Small intestine (tissue), 7 donors: ENCODE data around the gene DNAJC3. TPM values are rescaled to one million over a fixed set of nuclear protein-coding genes. Genes with fewer than 3 reads are reported as not detected.
"Not testable (repeated sequence)": the region's sequence is repeated elsewhere in the genome, so short reads cannot be mapped to it uniquely, and the experiment has no call there.

Source experiments
- DNase-seq, 2 donors: peaks; one replicate each; pipeline versions ENCODE4 v3.0.0 to v3.0.0-alpha.2; 2013
- FAIRE-seq: peaks from 2 replicates; lab custom pipeline; 2012; peaks lifted over from hg19 to GRCh38; lab: Jason Lieb, UNC
- H3K27ac ChIP-seq, 3 donors: one replicate each; pipeline ENCODE4 v1.5.1; 2013; ENCODE audit warnings: low read length in 2 of 3, mild to moderate bottlenecking in 2 of 3, control low read depth in 1 of 3, inconsistent platforms in 1 of 3, low read depth in 1 of 3, moderate library complexity in 1 of 3
- H3K27me3 ChIP-seq, 3 donors: one replicate each; pipeline ENCODE4 v1.6.1; 2013; ENCODE audit warnings: low read length in 3 of 3, inconsistent platforms in 1 of 3; ENCODE audit not compliant: control insufficient read depth in 3 of 3, insufficient read depth in 3 of 3
- H3K36me3 ChIP-seq, 3 donors: one replicate each; pipeline ENCODE4 v1.6.1; 2013; ENCODE audit warnings: low read length in 3 of 3, inconsistent platforms in 1 of 3, low read depth in 1 of 3, mild to moderate bottlenecking in 1 of 3, moderate library complexity in 1 of 3; ENCODE audit not compliant: control insufficient read depth in 3 of 3, insufficient read depth in 2 of 3
- H3K4me1 ChIP-seq, 3 donors: one replicate each; pipeline ENCODE4 v1.6.1; 2013; ENCODE audit warnings: low read length in 2 of 3, inconsistent platforms in 1 of 3, low read depth in 1 of 3, mild to moderate bottlenecking in 1 of 3, moderate library complexity in 1 of 3; ENCODE audit not compliant: control insufficient read depth in 3 of 3, insufficient read depth in 2 of 3
- H3K4me3 ChIP-seq, 3 donors: one replicate each; pipeline ENCODE4 v1.5.1; 2013; ENCODE audit warnings: low read length in 3 of 3, control low read depth in 1 of 3, inconsistent platforms in 1 of 3, low read depth in 1 of 3, mild to moderate bottlenecking in 1 of 3, moderate library complexity in 1 of 3
- H3K9me3 ChIP-seq, 2 donors: one replicate each; pipeline ENCODE4 v1.6.1; 2013; ENCODE audit warnings: low read depth in 1 of 2, low read length in 1 of 2; ENCODE audit not compliant: control insufficient read depth in 2 of 2, insufficient read depth in 1 of 2
- WGBS, 3 donors: extraction: QIAGEN DNeasy Blood & Tissue Kit; methylation state at CpG; one replicate each; pipeline ENCODE4 v1.1.7; 2013; 5-methylcytosine and 5-hydroxymethylcytosine counted together
- polyA plus RNA-seq, 4 donors: library from polyadenylated mRNA; stranded (reverse) in 3 of 4; unstranded in 1 of 4; fragments of 200-250 nt in 3 of 4; fragments of 120-200 nt in 1 of 4; gene quantifications; one replicate each; pipeline versions ENCODE4 v1.2.1 to v1.2.3, GENCODE V29; 2013
- donor health status: healthy with polysubstance abuse.
- donor health status: control.
- donor health status: control.
- donor health status: Bipolar disorder and iron deficiency.
- donor health status: healthy.

DNAJC3 gene
- polyA plus RNA-seq, 4 donors = 8.7 to 50.3 (median 19.3) TPM

DNA sequence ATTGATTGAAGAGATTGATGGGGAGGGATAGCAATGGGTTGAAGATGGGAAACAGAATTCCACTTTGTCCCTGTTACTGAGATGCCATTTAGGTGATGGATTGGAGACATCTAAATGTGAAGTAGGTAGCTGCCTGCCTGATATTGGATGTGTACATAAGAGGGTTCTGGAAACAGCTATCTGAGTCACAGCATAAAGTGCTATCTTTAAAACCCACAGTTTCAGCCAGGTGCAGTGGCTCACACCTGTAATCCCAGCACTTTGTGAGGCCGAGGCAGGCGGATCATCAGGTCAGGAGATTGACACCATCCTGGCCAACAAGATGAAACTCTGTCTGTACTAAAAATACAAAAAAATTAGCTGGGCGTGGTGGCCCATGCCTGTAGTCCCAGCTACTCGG, 72.6 kb downstream of the DNAJC3 start:
- 95 to 98% (median 96%) methylated on average over 4 of the region's 4 CpGs for WGBS, 3 donors
- no peak for FAIRE-seq
- Histone ChIP-seq H3K27me3 (no peaks in the 10 kb centered on the region), H3K4me1 (peaks cover 0 to 3% (median 0%) of the 10 kb centered on the region in 3 donors), H3K36me3 (no peaks in the 10 kb centered on the region), H3K9me3 (no peaks in the 10 kb centered on the region), H3K4me3 (no peak overlapping the region), H3K27ac (no peak overlapping the region)
- DNase-seq = no peak

DNA sequence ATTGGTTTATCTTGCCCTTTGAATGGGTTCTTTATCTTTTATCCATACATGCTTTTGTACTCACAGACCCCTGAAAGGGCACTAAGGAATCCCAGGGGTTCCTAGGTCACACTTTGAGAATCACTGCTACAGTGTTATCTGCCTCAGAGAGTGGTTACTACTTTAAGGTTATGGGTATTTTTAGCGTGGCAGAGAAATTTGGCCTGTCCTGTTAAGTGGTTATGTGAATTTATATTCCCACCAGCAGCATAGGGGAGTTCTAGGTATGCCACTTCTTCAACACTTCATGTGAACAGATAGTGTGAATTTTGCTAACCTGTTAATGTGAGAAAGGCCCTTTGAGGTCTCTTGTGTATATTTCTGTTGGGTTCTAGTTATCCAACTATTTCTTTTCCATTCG, 75.7 kb downstream of the DNAJC3 start:
- Histone ChIP-seq H3K4me1 (no peaks in the 10 kb centered on the region), H3K27ac (no peak overlapping the region), H3K9me3 (no peaks in the 10 kb centered on the region), H3K4me3 (no peak overlapping the region), H3K36me3 (peaks cover 0 to 3% (median 2%) of the 10 kb centered on the region in 3 donors), H3K27me3 (no peaks in the 10 kb centered on the region)
- WGBS, 3 donors = 83 to 91% (median 89%) methylated on average over 2 of the region's 2 CpGs
- DNase-seq (no peak), FAIRE-seq (no peak)

DNA sequence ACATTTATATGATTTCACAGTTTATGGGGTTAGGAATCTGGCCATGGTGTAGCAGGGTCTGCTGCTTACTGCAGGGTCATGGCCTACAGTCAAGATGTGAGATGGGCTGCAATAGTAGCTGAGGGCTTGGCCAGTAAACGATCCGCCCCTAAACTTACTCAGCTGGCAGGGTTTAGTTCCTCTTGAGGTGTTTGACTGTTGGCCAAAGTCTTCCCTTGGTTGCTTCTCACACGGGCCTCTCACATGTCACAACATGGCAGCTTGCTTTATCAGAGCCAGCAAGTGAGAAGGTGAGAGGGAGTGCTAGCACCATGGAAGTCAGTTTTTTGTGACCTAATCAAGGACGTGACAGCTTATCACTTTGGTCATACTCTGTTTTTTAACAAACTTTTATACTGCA, 77.1 kb downstream of the DNAJC3 start:
- no peak for FAIRE-seq
- DNase-seq = peak in 1 of 2 donors; percentile 4
- H3K9me3 ChIP-seq = no peaks in the 10 kb centered on the region
- peaks cover 0 to 8% (median 2%) of the 10 kb centered on the region in 3 donors for H3K36me3 ChIP-seq
- no peak overlapping the region for H3K27ac ChIP-seq
- H3K4me1 ChIP-seq = no peaks in the 10 kb centered on the region
- WGBS, 3 donors = 86 to 93% (median 92%) methylated on average over 4 of the region's 4 CpGs
- H3K4me3 ChIP-seq = no peak overlapping the region
- H3K27me3 ChIP-seq = no peaks in the 10 kb centered on the region

DNA sequence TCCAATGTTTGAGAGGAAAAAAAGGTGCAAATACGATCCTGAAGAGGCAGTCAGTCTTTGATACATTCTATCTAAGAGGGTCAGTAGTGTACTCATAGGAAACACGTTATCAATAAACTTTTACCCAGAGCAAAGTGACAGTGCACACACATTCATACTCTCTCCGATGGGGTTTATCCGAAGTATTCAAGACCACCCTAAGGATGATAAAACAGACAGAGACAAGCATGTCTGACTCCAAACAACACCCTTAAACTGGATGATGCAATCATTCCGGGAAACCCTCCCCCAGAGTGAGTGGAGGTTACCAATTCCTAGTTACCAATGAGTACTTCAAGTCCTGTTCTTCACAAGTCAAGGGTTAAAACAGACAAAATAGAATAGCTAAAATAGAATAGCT, 79.1 kb downstream of the DNAJC3 start:
- Histone ChIP-seq H3K4me3 (no peak overlapping the region), H3K27ac (no peak overlapping the region), H3K36me3 (peaks cover 2 to 8% (median 2%) of the 10 kb centered on the region in 3 donors), H3K9me3 (no peaks in the 10 kb centered on the region), H3K27me3 (no peaks in the 10 kb centered on the region), H3K4me1 (no peaks in the 10 kb centered on the region)
- DNase-seq (no peak), FAIRE-seq (no peak)
- 90 to 96% (median 91%) methylated on average over 5 of the region's 5 CpGs for WGBS, 3 donors

DNA sequence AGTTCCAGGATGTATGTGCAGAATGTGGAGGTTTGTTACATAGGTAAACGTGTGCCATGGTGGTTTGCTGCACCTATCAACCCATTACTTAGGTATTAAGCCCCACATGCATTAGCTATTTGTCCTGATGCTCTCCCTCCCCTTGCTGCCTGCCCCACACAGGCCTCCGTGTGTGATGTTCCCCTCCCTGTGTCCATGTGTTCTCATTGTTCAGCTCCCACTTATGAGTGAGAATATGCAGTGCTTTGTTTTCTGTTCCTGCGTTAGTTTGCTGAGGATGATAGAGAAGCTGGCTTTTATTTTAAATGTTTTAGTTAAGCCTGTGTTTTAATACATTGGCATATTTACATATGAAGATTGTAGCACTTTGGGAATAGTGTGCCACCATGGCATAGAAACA, 85.7 kb downstream of the DNAJC3 start:
- not testable (repeated sequence) for H3K4me1 ChIP-seq, H3K4me3 ChIP-seq, DNase-seq, H3K9me3 ChIP-seq, H3K27ac ChIP-seq, FAIRE-seq, H3K27me3 ChIP-seq
- H3K36me3 ChIP-seq = peaks cover 5 to 18% (median 14%) of the 10 kb centered on the region in 3 donors
- 91 to 92% (median 92%) methylated on average over 3 of the region's 3 CpGs for WGBS, 3 donors

DNA sequence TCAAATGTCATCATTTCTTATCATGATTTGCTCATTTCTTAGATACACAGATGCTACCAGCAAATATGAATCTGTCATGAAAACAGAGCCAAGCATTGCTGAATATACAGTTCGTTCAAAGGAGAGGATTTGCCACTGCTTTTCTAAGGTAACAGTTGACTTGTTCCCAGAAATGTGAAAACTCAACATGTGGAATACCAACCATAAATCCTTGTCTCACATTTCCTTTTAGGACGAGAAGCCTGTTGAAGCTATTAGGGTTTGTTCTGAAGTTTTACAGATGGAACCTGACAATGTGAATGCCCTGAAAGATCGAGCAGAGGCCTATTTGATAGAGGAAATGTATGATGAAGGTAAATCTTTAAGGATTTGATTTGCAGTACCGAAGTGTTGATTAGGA, 86.7 kb downstream of the DNAJC3 start:
- H3K27ac ChIP-seq = no peak overlapping the region
- no peaks in the 10 kb centered on the region for H3K4me1 ChIP-seq
- no peak for DNase-seq
- no peaks in the 10 kb centered on the region for H3K27me3 ChIP-seq
- no peaks in the 10 kb centered on the region for H3K9me3 ChIP-seq
- peaks cover 8 to 13% (median 13%) of the 10 kb centered on the region in 3 donors for H3K36me3 ChIP-seq
- H3K4me3 ChIP-seq = no peak overlapping the region
- 92 to 96% (median 95%) methylated on average over 4 of the region's 4 CpGs for WGBS, 3 donors
- no peak for FAIRE-seq

DNA sequence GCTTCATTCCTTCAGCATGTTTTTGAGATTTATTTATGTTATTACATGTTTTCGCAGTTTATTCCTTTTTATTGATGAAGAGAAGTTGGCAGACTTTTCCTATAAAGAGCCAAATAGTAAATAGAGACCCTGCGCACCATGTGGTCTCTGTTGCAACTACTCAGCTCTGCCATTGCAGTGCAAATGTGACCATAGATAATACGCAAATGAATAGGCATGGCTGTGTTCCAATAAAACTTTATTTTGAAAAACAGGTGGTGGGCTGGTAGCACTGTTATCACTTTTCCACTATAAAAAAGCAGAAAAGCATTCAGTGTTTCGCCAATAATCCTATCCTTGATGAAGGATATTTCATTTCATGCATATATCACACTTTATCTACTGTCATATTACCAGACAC, 95.0 kb downstream of the DNAJC3 start:
- whole genome bisulfite sequencing, 3 donors = 91 to 94% (median 94%) methylated on average over 4 of the region's 4 CpGs
- H3K4me3 ChIP-seq = no peak overlapping the region
- no peak for DNase-seq
- no peak overlapping the region for H3K27ac ChIP-seq
- H3K36me3 ChIP-seq = peaks cover 6 to 14% (median 8%) of the 10 kb centered on the region in 3 donors
- FAIRE-seq = no peak
- H3K27me3 ChIP-seq = no peaks in the 10 kb centered on the region
- no peaks in the 10 kb centered on the region for H3K9me3 ChIP-seq
- no peaks in the 10 kb centered on the region for H3K4me1 ChIP-seq

DNA sequence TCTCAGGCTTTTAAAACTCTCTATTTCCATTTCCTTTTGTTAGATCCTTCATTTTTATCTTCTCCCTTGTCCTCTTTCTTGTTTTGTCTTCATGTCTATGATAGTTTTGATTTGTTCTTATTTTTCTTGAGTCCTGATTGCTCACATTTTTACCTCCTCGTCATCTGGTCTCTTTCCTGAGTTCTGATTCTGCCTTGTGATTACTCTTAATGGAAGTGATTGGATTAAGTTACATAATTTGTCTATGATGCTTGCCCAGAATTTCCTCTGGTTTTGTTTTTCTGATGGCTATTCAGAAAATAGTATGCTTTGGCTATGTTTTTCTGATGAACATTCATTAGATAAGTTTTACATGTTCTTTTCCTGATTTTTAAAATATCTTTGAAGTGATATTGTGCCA, 102.6 kb downstream of the DNAJC3 start:
- no peak for FAIRE-seq
- Histone ChIP-seq H3K9me3 (no peaks in the 10 kb centered on the region), H3K36me3 (peaks cover 0 to 12% (median 9%) of the 10 kb centered on the region in 3 donors), H3K27me3 (no peaks in the 10 kb centered on the region), H3K4me3 (no peak overlapping the region), H3K27ac (no peak overlapping the region), H3K4me1 (no peaks in the 10 kb centered on the region)
- DNase-seq = no peak
- 53 to 94% (median 91%) methylated on average over 1 of the region's 1 CpG for WGBS, 3 donors

DNA sequence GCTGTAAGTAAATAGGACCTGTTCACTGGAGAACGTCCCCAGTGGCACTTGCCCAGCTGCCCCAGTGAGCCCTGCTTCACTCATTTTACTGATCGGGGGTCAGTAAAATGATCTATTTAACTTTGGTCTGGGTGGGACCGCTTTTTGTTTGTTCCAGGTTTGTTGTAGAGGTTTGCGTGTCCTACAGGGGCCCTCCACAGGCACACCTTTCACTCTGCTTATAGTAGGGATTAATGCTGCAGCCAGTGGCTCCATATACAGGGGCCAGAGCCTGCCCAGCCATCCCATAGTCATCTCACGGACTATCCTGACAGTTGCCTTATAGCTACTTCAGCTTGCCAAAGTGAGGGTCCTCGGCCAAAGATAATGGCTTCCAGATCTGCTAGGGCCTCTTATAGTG, 104.1 kb downstream of the DNAJC3 start:
- Histone ChIP-seq H3K4me1 (no peaks in the 10 kb centered on the region), H3K4me3 (no peak overlapping the region), H3K9me3 (no peaks in the 10 kb centered on the region), H3K27me3 (no peaks in the 10 kb centered on the region), H3K36me3 (peaks cover 0 to 16% (median 15%) of the 10 kb centered on the region in 3 donors), H3K27ac (no peak overlapping the region)
- 93 to 97% (median 95%) methylated on average over 6 of the region's 6 CpGs for WGBS, 3 donors
- DNase-seq (no peak), FAIRE-seq (no peak)
